ENCODE data around the gene CHERP. TPM values are rescaled to one million over a fixed set of nuclear protein-coding genes. Genes with fewer than 3 reads are reported as not detected.
"Not testable (repeated sequence)": the region's sequence is repeated elsewhere in the genome, so short reads cannot be mapped to it uniquely, and the experiment has no call there.

CHERP gene
- total RNA-seq, 1 experiment from 2014 or later, result 2.0 TPM

DNA sequence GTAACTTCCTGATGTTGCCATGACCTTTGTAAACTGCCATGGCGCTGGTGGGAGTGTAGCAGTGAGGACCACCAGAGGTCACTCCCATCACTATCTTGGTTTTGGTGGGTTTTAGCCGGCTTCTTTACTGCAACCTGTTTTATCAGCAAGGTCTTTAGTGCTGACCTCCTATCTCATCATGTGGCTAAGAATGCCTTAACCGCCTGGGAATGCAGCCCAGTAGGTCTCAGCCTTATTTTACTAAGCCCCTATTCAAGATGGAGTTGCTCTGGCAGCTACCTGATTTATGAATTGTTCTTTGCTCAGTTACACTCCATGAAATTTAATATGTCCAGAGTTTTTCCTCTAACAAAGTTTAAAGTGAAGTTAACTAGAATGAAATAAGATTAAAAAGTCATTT is 65.8 kb downstream of the CHERP start:
- no peaks in the 10 kb centered on the region for H3K36me3 ChIP-seq
- DNase-seq, result no peak
- H3K9me3 ChIP-seq, result peaks cover 6% of the 10 kb centered on the region
- no peak overlapping the region for H3K4me3 ChIP-seq
- H3K27me3 ChIP-seq, result no peaks in the 10 kb centered on the region; the same call in 1 of the 2 replicates

DNA sequence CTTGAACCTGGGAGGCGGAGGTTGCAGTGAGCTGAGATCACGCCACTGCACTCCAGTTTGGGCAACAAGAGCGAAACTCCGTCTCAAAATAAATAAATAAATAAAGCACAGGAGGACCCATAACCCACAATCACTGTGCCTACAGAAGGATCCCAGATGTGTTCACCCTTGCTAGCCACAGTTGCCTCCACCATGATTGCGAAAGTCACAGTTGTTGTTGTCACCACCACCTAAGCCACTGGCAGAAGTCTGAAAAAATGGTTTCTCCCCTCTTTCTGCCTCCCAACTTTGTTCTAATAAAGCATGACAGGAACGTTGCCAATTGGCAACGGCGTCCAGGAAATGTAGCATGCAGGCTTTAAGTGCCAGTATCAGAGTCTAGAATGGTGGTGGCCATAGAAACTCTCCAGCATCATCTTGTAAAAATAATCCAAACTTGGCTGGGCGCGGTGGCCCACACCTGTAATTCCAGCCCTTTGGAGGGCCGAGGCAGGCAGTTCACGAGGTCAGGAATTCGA is 68.3 kb downstream of the CHERP start:
- H3K27me3 ChIP-seq, result no peaks in the 10 kb centered on the region; the same call in 1 of the 2 replicates
- no peak overlapping the region for H3K4me3 ChIP-seq
- peaks cover 6% of the 10 kb centered on the region for H3K9me3 ChIP-seq
- H3K36me3 ChIP-seq, result 0 out of 2 replicates have a peak, but pooled peaks cover 3% of the 10 kb centered on the region
- peak; percentile 26 for DNase-seq

DNA sequence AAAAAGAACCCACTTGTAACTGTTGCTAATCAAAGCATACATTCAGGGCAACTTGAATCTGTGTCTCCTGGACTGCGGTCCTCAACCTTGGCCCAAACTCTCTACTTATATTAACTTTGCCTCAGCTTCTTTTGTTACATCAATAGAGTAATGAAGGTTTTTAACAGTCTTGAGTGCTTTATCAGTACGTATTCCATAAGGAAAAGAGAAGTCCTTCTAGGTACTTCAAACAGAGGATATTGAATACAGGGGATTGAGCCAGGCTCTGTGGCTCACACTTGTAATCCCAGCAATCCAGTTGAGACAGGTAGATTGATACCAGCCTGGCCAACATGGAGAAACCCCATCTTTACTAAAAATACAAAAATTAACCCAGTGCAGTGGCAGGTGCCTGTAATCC is 69.2 kb downstream of the CHERP start:
- Histone ChIP-seq H3K36me3 (0 out of 2 replicates have a peak, but pooled peaks cover 3% of the 10 kb centered on the region), H3K9me3 (peaks cover 6% of the 10 kb centered on the region), H3K27me3 (no peaks in the 10 kb centered on the region; the same call in 1 of the 2 replicates), H3K4me3 (no peak overlapping the region)
- no peak for DNase-seq

DNA sequence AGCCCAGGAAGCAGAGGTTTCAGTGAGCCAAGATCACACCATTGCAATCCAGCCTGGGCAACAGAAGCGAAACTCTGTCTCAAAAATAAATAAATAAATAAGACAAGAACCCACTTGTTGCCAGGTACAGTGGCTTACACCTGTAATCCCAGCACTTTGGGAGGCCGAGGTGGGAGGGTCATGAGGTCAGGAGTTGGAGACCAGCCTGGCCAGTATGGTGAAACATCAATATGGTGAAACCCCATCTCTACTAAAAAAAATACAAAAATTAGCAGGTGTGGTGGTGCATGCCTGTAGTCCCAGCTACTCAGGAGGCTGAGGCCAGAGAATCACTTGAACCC is 69.7 kb downstream of the CHERP start:
- not testable (repeated sequence) for DNase-seq, H3K36me3 ChIP-seq, H3K27me3 ChIP-seq, H3K9me3 ChIP-seq
- H3K4me3 ChIP-seq, result peak overlapping the region; percentile 72

DNA sequence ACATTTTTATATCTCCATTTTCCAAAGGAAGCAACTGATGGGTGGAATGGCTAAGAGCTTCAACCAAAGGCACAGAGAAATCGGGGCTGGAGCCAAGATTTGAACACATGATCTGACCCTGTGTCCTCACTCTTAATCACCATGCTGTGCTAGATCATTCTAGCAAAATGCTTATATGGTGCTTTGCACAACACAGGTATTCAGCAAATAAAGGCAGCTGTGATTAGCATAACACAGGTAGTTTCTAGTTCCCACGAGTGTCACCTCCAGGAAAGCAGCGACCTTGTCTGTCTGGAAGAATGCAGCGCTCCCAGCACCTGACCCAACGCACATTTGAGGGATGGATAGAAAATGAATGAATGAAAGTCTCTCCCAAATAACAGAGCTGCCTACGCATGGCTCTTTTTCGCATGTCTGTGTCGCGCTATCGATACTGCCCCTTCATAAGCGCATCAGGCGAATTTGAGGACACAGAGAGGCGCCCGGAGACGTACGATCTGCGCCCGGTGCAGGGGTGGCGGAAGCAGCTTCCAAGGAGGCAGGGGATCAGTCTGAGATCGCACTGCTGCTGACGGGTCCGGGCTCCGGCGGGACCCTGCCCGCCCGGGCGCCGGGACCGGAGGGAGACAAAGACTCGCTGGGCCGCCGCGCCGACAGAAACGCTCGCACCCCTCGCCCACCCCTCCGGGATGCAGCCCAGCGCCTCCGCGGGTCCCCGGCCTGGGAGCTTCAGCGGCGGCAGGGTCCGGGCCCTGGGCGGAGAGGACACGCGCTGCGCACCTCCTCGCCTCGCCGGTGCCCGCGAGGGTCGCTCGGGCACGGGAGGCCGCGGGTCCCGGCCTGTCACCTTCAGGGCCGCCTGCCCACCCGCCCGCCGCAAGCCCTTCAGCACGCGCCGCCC is 71.1 kb downstream of the CHERP start:
- DNase-seq, result peak; percentile 54
- Histone ChIP-seq H3K4me3 (peak overlapping the region; percentile 72), H3K9me3 (peaks cover 6% of the 10 kb centered on the region), H3K36me3 (peaks cover 3% of the 10 kb centered on the region; the same call in 1 of the 2 replicates), H3K27me3 (no peaks in the 10 kb centered on the region)

DNA sequence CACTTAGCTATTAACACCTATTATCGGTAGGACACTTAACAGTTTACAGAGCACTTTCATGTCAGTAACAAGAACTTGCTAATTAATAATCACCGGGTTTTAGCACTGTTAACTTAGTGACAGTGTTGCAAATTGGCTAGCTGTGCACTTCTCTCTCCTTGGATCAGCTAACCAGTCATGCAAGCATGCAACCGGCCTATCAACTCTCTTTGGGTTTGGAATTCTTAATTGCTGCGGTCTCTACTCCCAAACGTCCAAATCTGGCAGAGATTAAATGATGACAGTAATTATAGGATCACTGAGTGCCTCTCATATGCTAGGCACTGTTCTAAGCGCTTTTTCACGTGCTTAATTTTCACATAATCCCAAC is 71.7 kb downstream of the CHERP start:
- no peaks in the 10 kb centered on the region for H3K27me3 ChIP-seq
- H3K36me3 ChIP-seq, result peaks cover 3% of the 10 kb centered on the region; the same call in 1 of the 2 replicates
- peaks cover 6% of the 10 kb centered on the region for H3K9me3 ChIP-seq
- DNase-seq, result no peak
- peak overlapping the region; percentile 72 for H3K4me3 ChIP-seq

Other genes starting within 250 kb of the CHERP start
- 4.4 and 6.3 TPM in 2 replicates for gene KLF2, start 217.6 kb downstream of the CHERP start, total RNA-seq (2014; rRNA removed; shearing (Covaris generic); ENCODE audit: low replicate concordance)
- 14.7 and 23.1 TPM in 2 replicates for gene EPS15L1, start 70.5 kb downstream of the CHERP start, total RNA-seq (2014; rRNA removed; shearing (Covaris generic); ENCODE audit: low replicate concordance)
- not detected in 2 replicates for gene CALR3, start 46.3 kb downstream of the CHERP start, total RNA-seq (2014; rRNA removed; shearing (Covaris generic); ENCODE audit: low replicate concordance)
- gene C19orf44, start 46.0 kb downstream of the CHERP start, total RNA-seq (2014; rRNA removed; shearing (Covaris generic); ENCODE audit: low replicate concordance), result 9.8 and 21.4 TPM in 2 replicates
- 28.0 and 30.5 TPM in 2 replicates for gene SLC35E1, start 30.0 kb upstream of the CHERP start, total RNA-seq (2014; rRNA removed; shearing (Covaris generic); ENCODE audit: low replicate concordance)
- gene MED26, start 85.8 kb upstream of the CHERP start, total RNA-seq (2014; rRNA removed; shearing (Covaris generic); ENCODE audit: low replicate concordance), result 10.5 and 10.9 TPM in 2 replicates
- 89.0 and 111 TPM in 2 replicates for gene SMIM7, start 117.7 kb upstream of the CHERP start, total RNA-seq (2014; rRNA removed; shearing (Covaris generic); ENCODE audit: low replicate concordance)
- gene TMEM38A, start 118.7 kb upstream of the CHERP start, total RNA-seq (2014; rRNA removed; shearing (Covaris generic); ENCODE audit: low replicate concordance), result 0.59 and 1.8 TPM in 2 replicates
- gene NWD1, start 177.4 kb upstream of the CHERP start, total RNA-seq (2014; rRNA removed; shearing (Covaris generic); ENCODE audit: low replicate concordance), result 0.16 TPM in 1 of 2 replicates, not detected in the other

Data from MG63 (cell line).